GM21423 (cell line): Measurements from ENCODE around the gene FMN1.
"Not testable (repeated sequence)": the region's sequence is repeated elsewhere in the genome, so short reads cannot be mapped to it uniquely, and the experiment has no call there.

ENCODE experiments used
- ATAC-seq: cut with Tn5 transposase; IDR thresholded peaks from one replicate; pipeline ENCODE4 v1.9.1; 2021; ENCODE audit warnings: mild to moderate bottlenecking, moderate library complexity; ENCODE audit not compliant: unreplicated experiment

Gene FMN1

DNA sequence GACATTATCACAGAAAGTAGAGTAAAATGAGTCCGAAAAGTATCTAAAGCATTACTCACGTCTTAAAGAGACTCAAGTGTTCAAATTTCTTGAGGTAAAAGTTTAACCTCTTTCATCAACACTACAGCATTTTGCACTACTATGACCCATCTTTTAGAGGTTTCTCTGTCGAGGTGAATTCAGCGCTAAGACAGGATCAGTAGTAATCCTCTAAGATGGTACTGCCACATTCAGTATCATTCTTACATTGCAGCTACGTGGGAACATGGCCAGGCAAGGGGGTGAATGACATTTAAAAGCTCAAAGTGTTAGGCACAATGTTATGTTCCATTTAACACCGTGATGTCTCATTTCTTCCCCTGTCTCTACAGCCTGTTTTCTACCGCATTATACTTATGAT, 210.8 kb downstream of the FMN1 start:
- ATAC-seq, result no peak

DNA sequence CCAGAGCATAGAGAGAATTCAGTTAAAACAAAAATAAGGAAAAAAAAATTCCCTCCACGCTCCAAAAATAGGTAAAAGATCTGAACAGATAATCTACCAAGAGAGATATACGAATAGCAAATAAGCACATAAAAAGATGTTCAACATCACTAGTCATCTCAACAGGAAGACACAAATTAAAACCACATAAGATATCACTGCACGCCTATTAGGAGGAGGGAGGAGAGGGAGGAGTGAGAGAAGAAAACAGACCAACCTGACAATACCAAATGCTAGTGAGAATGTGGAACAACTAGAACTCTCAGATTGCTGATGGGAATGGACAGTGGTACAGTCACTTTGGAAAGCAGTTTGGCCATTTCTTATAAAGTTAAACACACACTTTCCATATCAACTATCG, 212.5 kb downstream of the FMN1 start:
- no peak for ATAC-seq

- no peak for ATAC-seq
These were observed 213.0 kb downstream of the FMN1 start for GRCh38 chr15:32981536-32981935.

DNA sequence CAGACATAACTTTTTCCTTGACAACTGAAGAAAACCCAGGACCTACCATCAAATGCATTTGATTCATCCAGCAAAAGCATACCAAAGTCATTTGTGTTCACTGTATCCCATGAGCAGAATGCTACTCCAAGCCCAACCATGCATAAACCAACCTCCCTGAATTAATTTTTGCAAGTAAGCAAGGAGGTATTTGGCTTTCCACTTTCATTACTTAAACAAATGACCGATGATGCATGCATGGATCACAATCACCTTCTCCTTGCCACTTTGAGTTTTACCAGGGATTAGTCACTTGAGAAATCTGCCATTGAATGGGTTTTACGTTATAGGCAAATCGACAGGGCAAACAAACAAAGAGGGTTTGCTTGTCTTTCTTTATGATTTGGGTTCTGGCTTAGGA, 214.8 kb downstream of the FMN1 start:
- ATAC-seq, result no peak

- no peak for ATAC-seq
These were observed 217.0 kb downstream of the FMN1 start for GRCh38 chr15:32977506-32977905.

- no peak for ATAC-seq
These were observed 219.8 kb downstream of the FMN1 start for GRCh38 chr15:32974691-32975090.

GRCh38 chr15:32972686-32973085, 221.8 kb downstream of the FMN1 start:
- ATAC-seq, result no peak

- no peak for ATAC-seq
These were observed 223.7 kb downstream of the FMN1 start for GRCh38 chr15:32970847-32971246.

GRCh38 chr15:32967521-32967920, 227.0 kb downstream of the FMN1 start:
- no peak for ATAC-seq

DNA sequence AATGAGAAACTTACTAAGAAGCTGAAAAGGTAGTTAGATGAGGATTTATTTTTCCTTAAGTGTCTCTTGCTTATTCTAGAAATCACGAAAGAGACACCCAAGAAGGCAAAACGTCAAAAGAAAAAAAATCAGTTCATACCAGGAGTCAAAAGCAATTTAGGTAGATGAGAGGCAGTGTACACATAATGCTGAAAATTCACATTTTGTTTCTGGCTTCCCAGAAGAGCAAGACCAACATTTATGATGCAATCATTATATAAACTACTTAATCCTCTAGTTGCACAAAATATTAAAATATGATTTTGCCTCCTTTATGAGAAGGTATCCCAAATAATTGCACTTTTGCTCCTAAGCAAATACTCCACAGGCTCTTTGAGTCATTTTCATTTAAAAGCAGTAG, 228.0 kb downstream of the FMN1 start:
- no peak for ATAC-seq

DNA sequence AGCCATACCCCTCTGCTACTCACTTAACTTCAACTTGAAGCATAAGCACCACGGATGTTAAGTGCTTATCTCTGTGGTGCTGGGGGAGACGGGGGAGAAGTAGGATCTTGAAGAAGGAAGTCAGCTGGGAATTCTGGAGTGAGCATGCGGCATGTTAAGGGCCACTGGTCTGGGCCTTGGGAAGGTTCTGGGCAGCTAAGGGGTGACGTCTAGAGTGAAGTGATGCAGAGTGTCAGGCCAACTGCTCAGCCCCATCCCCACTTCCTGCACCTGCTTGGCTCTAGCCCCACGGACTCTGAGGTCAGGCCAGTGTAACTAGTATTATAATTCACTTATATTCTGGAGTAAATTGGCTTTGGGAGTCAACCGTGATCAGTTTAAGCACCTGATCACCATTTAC, 228.6 kb downstream of the FMN1 start:
- ATAC-seq, result no peak

DNA sequence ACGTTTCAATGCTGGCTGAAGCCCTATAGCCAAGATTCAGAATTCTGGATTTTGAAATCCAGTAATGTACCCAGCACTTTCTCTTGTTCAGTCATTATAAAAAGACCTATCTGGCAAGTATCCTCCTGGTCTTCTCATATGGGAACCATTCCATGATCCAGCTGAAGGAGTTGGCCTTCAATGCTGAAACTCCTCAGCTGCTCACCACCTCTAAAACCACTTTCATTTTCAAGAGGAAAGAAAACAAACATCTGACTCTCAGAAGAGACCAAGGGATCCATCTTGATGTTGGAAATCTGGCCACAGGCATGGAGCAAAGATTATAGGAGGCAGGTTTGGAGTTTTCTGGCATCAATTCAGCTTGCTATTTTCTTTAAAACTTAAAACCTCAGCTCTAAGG, 235.4 kb downstream of the FMN1 start:
- no peak for ATAC-seq

DNA sequence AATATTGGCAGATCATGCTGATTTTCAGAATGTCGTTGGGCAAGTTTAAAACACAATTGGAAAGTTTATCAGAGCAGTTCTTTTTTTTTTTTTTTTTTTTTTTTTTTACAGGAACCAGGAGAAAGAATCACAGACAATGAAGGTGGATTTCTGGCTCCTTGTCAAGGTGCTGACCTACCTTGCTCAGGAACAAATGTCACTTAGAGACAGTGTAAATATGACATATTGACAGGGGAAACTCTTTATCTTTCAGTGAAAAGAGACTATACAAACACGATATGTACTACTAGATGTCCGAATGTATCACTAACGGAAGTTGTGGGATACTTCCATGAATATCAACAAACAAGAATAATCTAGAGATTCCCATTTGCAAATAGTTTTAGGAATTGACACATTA, 237.3 kb downstream of the FMN1 start:
- ATAC-seq, result no peak

DNA sequence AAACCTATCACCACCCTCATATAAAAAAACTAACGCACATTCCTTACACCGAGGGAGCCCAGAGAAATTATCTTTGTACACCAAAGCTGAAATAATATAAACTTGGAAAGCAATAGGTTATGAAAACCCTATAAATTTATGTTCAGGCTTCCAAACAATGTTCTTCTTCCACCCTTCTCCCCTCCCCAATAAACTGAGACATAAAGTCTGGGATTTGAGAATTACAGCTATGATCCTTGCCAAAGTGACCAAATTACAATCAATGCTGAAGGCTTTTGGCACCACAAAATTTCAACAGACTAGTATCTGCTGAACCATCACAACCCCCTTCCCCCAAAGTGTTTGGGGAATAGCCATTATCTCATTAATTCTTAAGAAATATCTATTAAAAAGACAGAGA, 237.8 kb downstream of the FMN1 start:
- ATAC-seq, result no peak

DNA sequence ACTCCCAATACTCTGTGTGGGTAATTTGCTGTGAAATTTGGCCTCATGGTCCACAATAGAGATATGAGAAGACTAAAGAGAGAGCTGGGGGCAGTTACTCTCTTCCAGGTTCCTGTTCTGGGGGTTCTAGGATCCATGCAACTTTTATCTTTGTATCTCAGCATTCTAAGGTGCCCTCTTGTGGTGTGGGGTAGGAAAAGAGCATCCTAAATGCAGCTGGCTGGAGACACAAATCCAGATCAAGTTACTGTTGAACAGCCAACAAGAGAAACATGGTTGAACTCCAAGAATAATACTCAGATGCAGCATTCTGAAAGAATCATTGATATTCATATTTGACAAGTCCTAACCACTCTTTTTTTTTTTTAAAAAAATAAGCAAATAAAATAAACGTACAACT, 238.5 kb downstream of the FMN1 start:
- no peak for ATAC-seq

- no peak for ATAC-seq
These were observed 241.0 kb downstream of the FMN1 start for GRCh38 chr15:32953533-32953910.

DNA sequence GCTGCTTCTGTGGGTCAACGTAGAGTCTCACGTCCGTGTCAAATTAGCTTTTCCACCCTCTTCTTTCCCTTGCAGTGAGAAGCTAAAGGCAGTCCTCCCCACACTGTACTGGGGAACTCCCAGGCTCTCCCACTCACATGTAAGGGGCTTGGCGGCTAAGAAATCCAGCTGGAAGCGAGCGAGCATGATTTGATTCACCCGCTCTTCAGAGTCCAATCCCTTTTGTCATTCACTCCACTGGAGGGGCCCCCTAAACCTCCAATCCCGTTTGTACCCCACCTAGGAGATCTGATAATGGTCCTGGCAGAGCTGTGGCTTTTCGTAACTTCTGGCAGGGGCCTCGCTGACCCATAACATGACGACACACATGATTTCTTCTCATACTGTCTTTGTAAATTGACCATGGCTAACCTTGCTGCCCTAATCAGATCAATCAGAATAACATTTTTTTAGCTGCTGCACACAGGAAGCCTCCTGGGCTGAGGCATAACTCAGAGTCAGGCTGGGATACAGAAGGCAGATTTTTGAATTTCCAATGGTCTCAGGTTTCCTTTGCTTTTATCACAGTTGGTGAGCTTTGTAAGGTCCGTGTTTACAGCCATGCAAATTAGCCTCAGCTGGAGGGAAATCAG, 241.5 kb downstream of the FMN1 start:
- no peak for ATAC-seq

GRCh38 chr15:32951736-32952464, 242.6 kb downstream of the FMN1 start:
- ATAC-seq, result no peak

- not testable (repeated sequence) for ATAC-seq
These were observed 244.5 kb downstream of the FMN1 start for GRCh38 chr15:32950051-32950450.

DNA sequence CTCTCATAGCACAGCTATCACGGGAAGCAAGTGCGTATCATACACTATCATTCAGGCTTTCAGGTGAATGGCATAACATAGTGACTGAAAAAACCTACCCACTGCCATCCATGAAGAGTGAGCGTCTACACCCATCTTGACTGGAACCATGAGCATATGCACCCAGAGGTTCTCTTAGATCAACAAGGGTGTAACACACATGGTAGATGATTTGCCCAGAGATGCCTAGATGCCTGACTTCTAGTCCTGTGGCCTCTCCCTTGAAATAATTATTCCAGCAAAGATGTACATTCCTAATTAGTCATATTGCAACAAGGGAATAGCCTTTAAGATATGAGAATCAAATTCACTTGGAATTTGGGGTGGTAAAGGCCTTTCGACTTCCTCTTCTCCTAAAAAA, 248.3 kb downstream of the FMN1 start:
- ATAC-seq, result no peak

GRCh38 chr15:32944431-32944830, 250.1 kb downstream of the FMN1 start:
- no peak for ATAC-seq

DNA sequence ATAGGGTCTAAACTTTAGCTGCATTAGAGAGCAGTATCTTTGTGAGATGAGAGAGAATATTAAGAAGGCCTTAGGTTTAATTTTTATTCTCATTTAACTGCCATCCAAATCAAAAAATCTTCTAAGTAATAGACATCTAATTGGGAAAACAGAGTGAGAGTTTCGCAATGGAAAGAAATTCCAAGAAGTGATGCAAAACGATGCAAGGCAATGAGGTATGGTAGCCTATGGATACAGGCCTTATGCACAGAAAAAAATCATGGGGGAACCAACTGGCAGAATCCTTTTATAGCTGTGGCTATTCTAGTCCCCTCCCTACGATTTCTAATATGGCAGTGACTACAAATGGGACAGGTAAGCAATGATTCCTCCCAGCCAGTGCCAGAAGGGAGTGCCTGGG, 250.8 kb downstream of the FMN1 start:
- ATAC-seq, result no peak

DNA sequence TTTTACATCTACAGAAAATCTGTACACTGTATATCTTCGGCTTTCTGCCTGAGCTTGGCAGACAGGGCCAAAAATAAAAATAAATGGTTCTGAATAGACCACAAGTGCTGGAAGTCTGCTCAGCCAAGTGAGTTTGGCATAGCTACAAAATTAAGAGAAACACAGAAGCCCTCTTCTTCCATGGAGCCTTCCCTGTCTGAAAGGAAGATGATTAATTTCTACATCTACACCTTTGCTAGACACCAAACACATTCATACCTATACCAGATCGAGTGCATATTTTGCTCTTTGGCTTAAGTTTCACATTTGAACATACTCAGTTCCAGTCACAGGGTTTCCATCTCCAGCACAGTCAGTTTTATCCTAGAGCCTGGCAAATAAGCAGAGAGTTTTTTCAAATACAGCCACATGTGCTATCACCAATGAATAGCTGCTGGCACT, 252.1 kb downstream of the FMN1 start:
- no peak for ATAC-seq
